Heart left ventricle (tissue), 16 donors: Measurements from ENCODE around the gene TENM3. TPM values are rescaled to one million over a fixed set of nuclear protein-coding genes. Genes with fewer than 3 reads are reported as not detected.

ENCODE experiments used
- ATAC-seq, 4 donors: fragments of 200-7000 bp; cut with Tn5 transposase; one replicate each; pipeline ENCODE4 v1.9.1; 2020 to 2022; ENCODE audit warnings: moderate library complexity in 4 of 4, mild to moderate bottlenecking in 3 of 4, moderate number of reproducible peaks in 1 of 4
- DNase-seq, 5 donors: peaks; one replicate each; pipeline ENCODE4 v3.0.0-alpha.2; 2020
- H3K27ac ChIP-seq, 12 donors: fragments of 200-600 bp; sonication (generic) in 4 of 12; one replicate each; pipeline versions ENCODE4 v1.5.0 to v1.8.0; 2016 to 2022; ENCODE audit warnings: mild to moderate bottlenecking in 2 of 12
- H3K27me3 ChIP-seq, 9 donors: fragments of 200-600 bp; sonication (generic) in 2 of 9; one replicate each; pipeline versions ENCODE4 v1.5.1 to v1.8.0; 2016 to 2022; ENCODE audit warnings: mild to moderate bottlenecking in 3 of 9
- H3K36me3 ChIP-seq, 9 donors: fragments of 200-600 bp; sonication (generic) in 2 of 9; one replicate each; pipeline versions ENCODE4 v1.5.0 to v1.8.0; 2018 to 2022; ENCODE audit warnings: mild to moderate bottlenecking in 2 of 9
- H3K4me1 ChIP-seq, 12 donors: fragments of 200-600 bp; sonication (generic) in 4 of 12; one replicate each; pipeline versions ENCODE4 v1.5.0 to v1.8.0; 2016 to 2022; ENCODE audit warnings: mild to moderate bottlenecking in 3 of 12
- H3K4me3 ChIP-seq, 12 donors: fragments of 200-600 bp; sonication (generic) in 4 of 12; one replicate each; pipeline versions ENCODE4 v1.5.0 to v1.8.0; 2017 to 2022; ENCODE audit warnings: mild to moderate bottlenecking in 9 of 12, moderate library complexity in 4 of 12
- H3K9me3 ChIP-seq, 12 donors: fragments of 200-600 bp; sonication (generic) in 4 of 12; one replicate each; pipeline versions ENCODE4 v1.5.0 to v1.8.0; 2016 to 2022; ENCODE audit warnings: mild to moderate bottlenecking in 1 of 12
- POLR2A ChIP-seq, 2 donors: fragments of 450-650 bp; IDR thresholded peaks; one replicate each; pipeline ENCODE4 v1.6.1; 2017; ENCODE audit warnings: antibody characterized with exemption in 2 of 2, mild to moderate bottlenecking in 2 of 2, moderate library complexity in 2 of 2
- WGBS, 4 donors: extraction: QIAGEN DNeasy Blood & Tissue Kit in 2 of 4; methylation state at CpG; one replicate each; pipeline versions ENCODE4 v1.1.5 to v1.1.7; 2013 to 2018; 5-methylcytosine and 5-hydroxymethylcytosine counted together
- intact Hi-C, 10 donors: fragments of 100-400 bp; cut with DNase I; formaldehyde crosslinking; loops; one replicate each; pipeline versions ENCODE4 v1.11.1 to v1.14.2; 2022
- polyA plus RNA-seq, 2 donors: library from polyadenylated mRNA; stranded (reverse); fragments of 200-250 nt; gene quantifications; one replicate each; pipeline ENCODE4 v1.2.3, GENCODE V29; 2013
- total RNA-seq, 9 donors: library from RNA; depleted of rRNA in 2 of 9; stranded (reverse); fragments of >200 nt in 2 of 9; fragmentation: NEBNext Ultra II Directional in 3 of 9; extraction: Animal tissue kit (Norgen Biotek cat#: 25700) in 3 of 9; gene quantifications; one replicate each; pipeline versions ENCODE4 v1.1.0 to v1.2.4, GENCODE V29; 2016 to 2023
- TF ChIP-seq, protein P1 (sequence below), 12 donors: fragments of 200-600 bp; sonication (generic) in 4 of 12; IDR thresholded peaks; one replicate each; pipeline versions ENCODE4 v1.5.0 to v1.8.0; 2018 to 2022; ENCODE audit warnings: antibody characterized with exemption in 12 of 12, mild to moderate bottlenecking in 5 of 12
- donor health status: ischemic (EF 13 %, LVEDD 7.1; RV severe dilation, severe dysfunction).
- donor health status: healthy with polysubstance abuse.
- donor health status: DM: no; HTN: yes; CAD: no.
- donor health status: DM: no; HTN: no; CAD: no.
- donor health status: ischemic (EF 25% LVEDD 6.9; RV normal size, moderate dysfunction).
- donor health status: ischemic (EF 25% LVEDD 5.7; RV mildly dilated, moderate dysfunction).
- donor health status: healthy.
- donor health status: DM: yes; HTN: yes; CAD: no.
- donor health status: ischemic (EF 35%, LVEDD 5.7; RV mildly dilated, moderate dysfunction).
- donor health status: nonischemic (EF 11% LVEDD 7.7; RV severe dilation, severe dysfunction).
- donor health status: DM: yes; HTN: yes; CAD: no.
- donor health status: PGD.
- donor health status: ischemic (EF 29% LVEDD 5.4; RV normal size, mild dysfunction).
- donor health status: nonischemic (EF 23%, LVEDD 6.1; RV moderate dilation, normal function).

Gene TENM3
- total and polyA plus RNA-seq, 11 donors = 0.19 to 10.3 (median 2.5) TPM

DNA sequence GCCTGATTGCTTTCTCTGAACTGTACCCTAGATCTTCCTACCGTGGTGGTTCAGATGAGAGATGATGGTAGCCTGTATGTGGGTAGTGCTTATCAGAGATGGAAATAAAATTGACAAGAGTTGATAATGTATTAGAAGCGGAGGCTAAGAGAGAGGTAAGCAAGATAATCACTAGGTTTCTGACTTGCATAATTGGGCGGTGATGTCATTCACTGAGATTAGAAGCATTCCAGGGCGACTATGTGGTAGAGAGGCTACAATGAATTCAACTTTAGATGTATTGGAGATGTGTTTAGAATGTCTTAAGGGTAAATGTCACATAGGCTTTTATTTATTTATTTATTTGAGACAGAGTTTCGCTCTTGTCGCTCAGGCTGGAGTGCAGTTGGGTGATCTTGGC is 415 bp upstream of the TENM3 start:
- intact Hi-C loops = no loop called here
- DNase-seq (no peak), ATAC-seq (no peak)
- Histone ChIP-seq H3K9me3 (no peaks in the 10 kb centered on the region), H3K4me1 (peaks cover 0 to 6% (median 0%) of the 10 kb centered on the region in 12 donors), H3K27me3 (no peaks in the 10 kb centered on the region), H3K4me3 (no peak overlapping the region), H3K27ac (no peak overlapping the region), H3K36me3 (no peaks in the 10 kb centered on the region)
- 73 to 81% (median 74%) methylated on average over 6 of the region's 6 CpGs for WGBS, 4 donors
- no peak for TF ChIP-seq POLR2A (IDR thresholded peaks at IDR 0.05)
- TF ChIP-seq, protein P1, sequence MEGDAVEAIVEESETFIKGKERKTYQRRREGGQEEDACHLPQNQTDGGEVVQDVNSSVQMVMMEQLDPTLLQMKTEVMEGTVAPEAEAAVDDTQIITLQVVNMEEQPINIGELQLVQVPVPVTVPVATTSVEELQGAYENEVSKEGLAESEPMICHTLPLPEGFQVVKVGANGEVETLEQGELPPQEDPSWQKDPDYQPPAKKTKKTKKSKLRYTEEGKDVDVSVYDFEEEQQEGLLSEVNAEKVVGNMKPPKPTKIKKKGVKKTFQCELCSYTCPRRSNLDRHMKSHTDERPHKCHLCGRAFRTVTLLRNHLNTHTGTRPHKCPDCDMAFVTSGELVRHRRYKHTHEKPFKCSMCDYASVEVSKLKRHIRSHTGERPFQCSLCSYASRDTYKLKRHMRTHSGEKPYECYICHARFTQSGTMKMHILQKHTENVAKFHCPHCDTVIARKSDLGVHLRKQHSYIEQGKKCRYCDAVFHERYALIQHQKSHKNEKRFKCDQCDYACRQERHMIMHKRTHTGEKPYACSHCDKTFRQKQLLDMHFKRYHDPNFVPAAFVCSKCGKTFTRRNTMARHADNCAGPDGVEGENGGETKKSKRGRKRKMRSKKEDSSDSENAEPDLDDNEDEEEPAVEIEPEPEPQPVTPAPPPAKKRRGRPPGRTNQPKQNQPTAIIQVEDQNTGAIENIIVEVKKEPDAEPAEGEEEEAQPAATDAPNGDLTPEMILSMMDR (IDR thresholded peaks at IDR 0.05) = no peak

GRCh38 chr4:182245041-182245440 is 1.8 kb downstream of the TENM3 start:
- Histone ChIP-seq H3K4me3 (no peak overlapping the region), H3K36me3 (no peaks in the 10 kb centered on the region), H3K27ac (no peak overlapping the region), H3K27me3 (no peaks in the 10 kb centered on the region), H3K9me3 (no peaks in the 10 kb centered on the region), H3K4me1 (peaks cover 0 to 6% (median 0%) of the 10 kb centered on the region in 12 donors)
- 39 to 76% (median 67%) methylated on average over 2 of the region's 2 CpGs for WGBS, 4 donors
- no peak for ATAC-seq
- intact Hi-C loops = no loop called here
- no peak for TF ChIP-seq POLR2A (IDR thresholded peaks at IDR 0.05)
- no peak for DNase-seq

DNA sequence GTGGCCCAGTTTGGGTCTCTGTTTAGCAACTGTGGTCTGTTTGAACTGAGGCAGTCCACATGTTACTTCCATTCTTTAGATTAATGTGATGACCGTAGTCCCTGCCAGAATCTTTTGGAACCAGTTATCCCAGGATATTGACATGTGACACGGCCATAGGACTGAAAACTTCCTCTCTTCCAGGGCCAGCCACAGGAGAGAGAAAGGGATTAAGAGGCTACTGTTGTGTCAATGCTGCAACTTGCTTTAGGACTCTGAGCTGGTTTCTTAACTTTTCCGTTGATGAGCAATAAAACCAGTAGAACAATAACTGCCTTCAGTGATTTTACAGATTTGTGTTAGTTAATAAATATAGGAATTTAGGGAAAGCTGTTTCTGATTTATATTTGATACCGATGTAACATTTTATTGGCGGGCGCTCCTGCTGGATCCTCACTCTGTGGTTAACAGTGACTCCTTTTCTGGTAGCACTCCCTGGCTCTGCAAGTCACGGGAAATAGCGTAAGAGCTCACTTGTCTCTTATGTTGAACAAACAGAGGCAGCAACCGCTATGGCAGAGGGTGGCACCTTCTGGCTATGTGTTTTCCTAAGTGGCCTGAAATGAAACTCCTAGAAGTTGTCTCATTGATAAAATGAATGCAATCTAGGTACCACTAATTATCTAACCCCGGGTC is 2.5 kb downstream of the TENM3 start:
- Histone ChIP-seq H3K27ac (no peak overlapping the region), H3K4me3 (peak overlapping the region in 8 of 12 donors; percentile 12 to 43 (median 29)), H3K27me3 (no peaks in the 10 kb centered on the region), H3K9me3 (no peaks in the 10 kb centered on the region), H3K4me1 (peaks cover 0 to 6% (median 0%) of the 10 kb centered on the region in 12 donors), H3K36me3 (no peaks in the 10 kb centered on the region)
- WGBS, 4 donors = 32 to 47% (median 36%) methylated on average over 10 of the region's 10 CpGs
- DNase-seq = no peak
- no peak for TF ChIP-seq POLR2A (IDR thresholded peaks at IDR 0.05)
- TF ChIP-seq, protein P1 (IDR thresholded peaks at IDR 0.05) = peak in 1 of 12 donors; percentile 11
- intact Hi-C loops = no loop called here
- ATAC-seq = peak in 3 of 4 donors; percentile 55 to 88 (median 76)

- peak overlapping the region in 8 of 12 donors; percentile 12 to 43 (median 29) for H3K4me3 ChIP-seq
- intact Hi-C loops = no loop called here
- H3K9me3 ChIP-seq = no peaks in the 10 kb centered on the region
- DNase-seq = no peak
- peaks cover 0 to 6% (median 0%) of the 10 kb centered on the region in 12 donors for H3K4me1 ChIP-seq
- no peak overlapping the region for H3K27ac ChIP-seq
- no peaks in the 10 kb centered on the region for H3K36me3 ChIP-seq
- 25 to 35% (median 30%) methylated on average over 27 of the region's 27 CpGs for WGBS, 4 donors
- H3K27me3 ChIP-seq = no peaks in the 10 kb centered on the region
- peak in 3 of 4 donors; percentile 49 to 65 (median 61) for ATAC-seq
- TF ChIP-seq, protein P1 (IDR thresholded peaks at IDR 0.05) = no peak
- no peak for TF ChIP-seq POLR2A (IDR thresholded peaks at IDR 0.05)
Observed at GRCh38 chr4:182246401-182247205, 3.4 kb downstream of the TENM3 start.
